ENCODE results near the gene FANCM.
"Not testable (repeated sequence)": the region's sequence is repeated elsewhere in the genome, so short reads cannot be mapped to it uniquely, and the experiment has no call there.

FANCM gene

GRCh38 chr14:45204241-45204640 is 68.5 kb downstream of the FANCM start:
- Histone ChIP-seq H3K36me3 (peaks cover 76% of the 10 kb centered on the region), H3K9me3 (no peaks in the 10 kb centered on the region), H3K27ac (no peak overlapping the region), H3K27me3 (no peaks in the 10 kb centered on the region), H3K4me1 (ENCODE audit: control insufficient read depth in 1 of 2, insufficient read depth in 1 of 2, low read depth in 1 of 2, low read length in 1 of 2) (no peaks in the 10 kb centered on the region), H3K4me3 (ENCODE audit: low read depth in 1 of 2, low read length in 1 of 2) (no peak overlapping the region)
- no peak for TF ChIP-seq CTCF (IDR thresholded peaks at IDR 0.05)

GRCh38 chr14:45210159-45210558 is 74.4 kb downstream of the FANCM start:
- Histone ChIP-seq H3K27me3 (no peaks in the 10 kb centered on the region), H3K4me3 (ENCODE audit: low read depth in 1 of 2, low read length in 1 of 2) (no peak overlapping the region), H3K9me3 (no peaks in the 10 kb centered on the region), H3K27ac (no peak overlapping the region), H3K4me1 (ENCODE audit: control insufficient read depth in 1 of 2, insufficient read depth in 1 of 2, low read depth in 1 of 2, low read length in 1 of 2) (no peaks in the 10 kb centered on the region), H3K36me3 (peaks cover 84% of the 10 kb centered on the region)
- no peak for TF ChIP-seq CTCF (IDR thresholded peaks at IDR 0.05)

- Histone ChIP-seq H3K4me1 (ENCODE audit: control insufficient read depth in 1 of 2, insufficient read depth in 1 of 2, low read depth in 1 of 2, low read length in 1 of 2) (no peaks in the 10 kb centered on the region), H3K9me3 (no peaks in the 10 kb centered on the region), H3K36me3 (peaks cover 85% of the 10 kb centered on the region), H3K27me3 (no peaks in the 10 kb centered on the region), H3K27ac (no peak overlapping the region), H3K4me3 (ENCODE audit: low read depth in 1 of 2, low read length in 1 of 2) (no peak overlapping the region)
- TF ChIP-seq CTCF (IDR thresholded peaks at IDR 0.05), result no peak
These were observed 75.6 kb downstream of the FANCM start for GRCh38 chr14:45211295-45211694.

GRCh38 chr14:45212231-45212630 is 76.5 kb downstream of the FANCM start:
- H3K36me3 ChIP-seq, result peaks cover 85% of the 10 kb centered on the region
- no peaks in the 10 kb centered on the region for H3K9me3 ChIP-seq
- H3K27me3 ChIP-seq, result no peaks in the 10 kb centered on the region
- no peak overlapping the region for H3K27ac ChIP-seq
- no peak for TF ChIP-seq CTCF (IDR thresholded peaks at IDR 0.05)
- H3K4me3 ChIP-seq (ENCODE audit: low read depth in 1 of 2, low read length in 1 of 2), result no peak overlapping the region
- no peaks in the 10 kb centered on the region for H3K4me1 ChIP-seq (ENCODE audit: control insufficient read depth in 1 of 2, insufficient read depth in 1 of 2, low read depth in 1 of 2, low read length in 1 of 2)

GRCh38 chr14:45213716-45214115 is 78.0 kb downstream of the FANCM start:
- not testable (repeated sequence) for H3K4me3 ChIP-seq (ENCODE audit: low read depth in 1 of 2, low read length in 1 of 2); H3K27me3 ChIP-seq; H3K4me1 ChIP-seq (ENCODE audit: control insufficient read depth in 1 of 2, insufficient read depth in 1 of 2, low read depth in 1 of 2, low read length in 1 of 2); H3K27ac ChIP-seq; H3K9me3 ChIP-seq
- peaks cover 90% of the 10 kb centered on the region for H3K36me3 ChIP-seq

- not testable (repeated sequence) for H3K4me1 ChIP-seq (ENCODE audit: control insufficient read depth in 1 of 2, insufficient read depth in 1 of 2, low read depth in 1 of 2, low read length in 1 of 2); H3K27me3 ChIP-seq; H3K27ac ChIP-seq; H3K9me3 ChIP-seq; H3K4me3 ChIP-seq (ENCODE audit: low read depth in 1 of 2, low read length in 1 of 2)
- peaks cover 87% of the 10 kb centered on the region for H3K36me3 ChIP-seq
These were observed 78.6 kb downstream of the FANCM start for GRCh38 chr14:45214341-45214740.
